ENCODE measurements around the gene CCL17. TPM values are rescaled to one million over a fixed set of nuclear protein-coding genes. Genes with fewer than 3 reads are reported as not detected.

CCL17 gene
- total and polyA plus RNA-seq, 2 donors = 32.6 to 38.6 TPM

GRCh38 chr16:57406881-57407280 is 2.3 kb downstream of the CCL17 start:
- Histone ChIP-seq H3K36me3 (ENCODE audit: control insufficient read depth in 2 of 2, insufficient read depth in 2 of 2, low read length in 1 of 2) (no peaks in the 10 kb centered on the region), H3K4me3 (ENCODE audit: low read length in 2 of 2) (no peak overlapping the region), H3K27ac (ENCODE audit: low read depth in 1 of 2, low read length in 1 of 2) (no peak overlapping the region), H3K9me3 (ENCODE audit: control insufficient read depth in 2 of 2, insufficient read depth in 1 of 2, low read length in 1 of 2) (no peaks in the 10 kb centered on the region), H3K27me3 (ENCODE audit: control insufficient read depth in 2 of 2, insufficient read depth in 1 of 2, low read length in 1 of 2) (peaks cover 0 to 16% of the 10 kb centered on the region in 2 donors), H3K4me1 (ENCODE audit: control insufficient read depth in 2 of 2, insufficient read depth in 2 of 2, low read length in 2 of 2) (peaks cover 0 to 5% of the 10 kb centered on the region in 2 donors)
- WGBS = 9% methylated on average over 2 of the region's 2 CpGs
- no peak for DNase-seq (ENCODE audit: low read depth in 6 of 9, low spot score in 9 of 9)

DNA sequence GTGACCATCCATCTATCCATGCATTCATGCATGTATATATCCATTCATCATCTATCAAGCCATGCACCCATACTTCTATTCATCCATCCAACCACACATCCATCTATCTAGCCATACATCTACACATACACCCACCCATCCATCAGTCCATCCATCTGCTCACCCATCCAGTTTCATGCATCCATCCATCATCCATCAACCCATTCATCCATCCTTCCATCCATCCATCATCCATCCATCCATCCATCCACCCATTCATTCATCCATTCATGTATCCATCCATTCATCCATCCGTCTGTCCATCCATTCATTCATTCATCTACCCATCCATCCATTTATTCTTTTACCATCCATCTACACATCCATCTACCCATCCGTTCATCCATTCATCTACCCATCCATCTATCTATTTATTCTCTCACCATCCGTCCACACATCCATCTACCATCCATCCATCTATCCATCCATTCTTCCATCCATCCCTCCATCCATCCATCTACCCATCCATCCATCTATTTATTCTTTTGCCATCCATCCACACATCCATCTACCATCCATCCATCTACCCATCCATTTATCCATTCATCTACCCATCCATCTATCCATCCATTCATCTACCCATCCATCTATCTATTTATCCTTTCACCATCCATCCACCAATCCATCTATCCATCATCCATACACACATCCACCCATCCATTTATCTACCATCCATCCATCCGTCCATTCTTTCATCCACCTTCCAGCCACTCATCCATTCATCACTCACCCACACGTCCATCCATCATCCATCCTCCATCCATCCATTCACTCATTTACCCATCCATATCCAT is 3.2 kb downstream of the CCL17 start:
- no peak for DNase-seq (ENCODE audit: low read depth in 6 of 9, low spot score in 9 of 9)
- Histone ChIP-seq H3K9me3 (ENCODE audit: control insufficient read depth in 2 of 2, insufficient read depth in 1 of 2, low read length in 1 of 2) (peaks cover 0 to 1% of the 10 kb centered on the region in 2 donors), H3K36me3 (ENCODE audit: control insufficient read depth in 2 of 2, insufficient read depth in 2 of 2, low read length in 1 of 2) (no peaks in the 10 kb centered on the region), H3K4me1 (ENCODE audit: control insufficient read depth in 2 of 2, insufficient read depth in 2 of 2, low read length in 2 of 2) (peaks cover 0 to 5% of the 10 kb centered on the region in 2 donors), H3K27ac (ENCODE audit: low read depth in 1 of 2, low read length in 1 of 2) (no peak overlapping the region), H3K27me3 (ENCODE audit: control insufficient read depth in 2 of 2, insufficient read depth in 1 of 2, low read length in 1 of 2) (peaks cover 0 to 12% of the 10 kb centered on the region in 2 donors), H3K4me3 (ENCODE audit: low read length in 2 of 2) (no peak overlapping the region)
- 97% methylated on average over 5 of the region's 5 CpGs for WGBS

DNA sequence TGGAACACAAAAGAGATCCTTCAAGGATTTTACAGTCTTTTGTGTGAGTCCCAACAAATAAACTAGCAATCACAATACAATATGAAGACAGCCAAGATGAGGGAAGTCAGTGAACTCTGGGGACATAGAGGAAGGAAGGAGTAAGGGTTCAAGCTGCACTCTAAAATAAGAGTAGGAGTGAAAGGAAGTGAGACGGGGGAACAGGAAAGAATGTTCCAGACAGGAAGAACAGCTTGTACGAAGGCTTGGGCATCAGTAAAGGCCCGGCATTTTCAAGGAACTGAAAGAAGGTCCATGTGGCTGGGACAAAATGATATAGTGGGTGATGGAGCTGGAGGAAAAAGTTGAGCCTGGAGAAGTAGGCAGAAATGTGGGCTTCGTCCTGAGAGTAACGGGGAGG is 4.5 kb downstream of the CCL17 start:
- Histone ChIP-seq H3K4me3 (ENCODE audit: low read length in 2 of 2) (no peak overlapping the region), H3K27me3 (ENCODE audit: control insufficient read depth in 2 of 2, insufficient read depth in 1 of 2, low read length in 1 of 2) (peaks cover 0 to 10% of the 10 kb centered on the region in 2 donors), H3K27ac (ENCODE audit: low read depth in 1 of 2, low read length in 1 of 2) (no peak overlapping the region), H3K9me3 (ENCODE audit: control insufficient read depth in 2 of 2, insufficient read depth in 1 of 2, low read length in 1 of 2) (peaks cover 0 to 1% of the 10 kb centered on the region in 2 donors), H3K36me3 (ENCODE audit: control insufficient read depth in 2 of 2, insufficient read depth in 2 of 2, low read length in 1 of 2) (no peaks in the 10 kb centered on the region), H3K4me1 (ENCODE audit: control insufficient read depth in 2 of 2, insufficient read depth in 2 of 2, low read length in 2 of 2) (peaks cover 0 to 8% of the 10 kb centered on the region in 2 donors)
- no peak for DNase-seq (ENCODE audit: low read depth in 6 of 9, low spot score in 9 of 9)
- WGBS = 57% methylated on average over 5 of the region's 5 CpGs

- peaks cover 0 to 8% of the 10 kb centered on the region in 2 donors for H3K27me3 ChIP-seq (ENCODE audit: control insufficient read depth in 2 of 2, insufficient read depth in 1 of 2, low read length in 1 of 2)
- no peak for DNase-seq (ENCODE audit: low read depth in 6 of 9, low spot score in 9 of 9)
- 91% methylated on average over 14 of the region's 14 CpGs for WGBS
- no peaks in the 10 kb centered on the region for H3K36me3 ChIP-seq (ENCODE audit: control insufficient read depth in 2 of 2, insufficient read depth in 2 of 2, low read length in 1 of 2)
- no peak overlapping the region for H3K27ac ChIP-seq (ENCODE audit: low read depth in 1 of 2, low read length in 1 of 2)
- H3K4me3 ChIP-seq (ENCODE audit: low read length in 2 of 2) = no peak overlapping the region
- peaks cover 0 to 8% of the 10 kb centered on the region in 2 donors for H3K4me1 ChIP-seq (ENCODE audit: control insufficient read depth in 2 of 2, insufficient read depth in 2 of 2, low read length in 2 of 2)
- H3K9me3 ChIP-seq (ENCODE audit: control insufficient read depth in 2 of 2, insufficient read depth in 1 of 2, low read length in 1 of 2) = peaks cover 0 to 1% of the 10 kb centered on the region in 2 donors
Observed at GRCh38 chr16:57409870-57410587, 5.5 kb downstream of the CCL17 start.

DNA sequence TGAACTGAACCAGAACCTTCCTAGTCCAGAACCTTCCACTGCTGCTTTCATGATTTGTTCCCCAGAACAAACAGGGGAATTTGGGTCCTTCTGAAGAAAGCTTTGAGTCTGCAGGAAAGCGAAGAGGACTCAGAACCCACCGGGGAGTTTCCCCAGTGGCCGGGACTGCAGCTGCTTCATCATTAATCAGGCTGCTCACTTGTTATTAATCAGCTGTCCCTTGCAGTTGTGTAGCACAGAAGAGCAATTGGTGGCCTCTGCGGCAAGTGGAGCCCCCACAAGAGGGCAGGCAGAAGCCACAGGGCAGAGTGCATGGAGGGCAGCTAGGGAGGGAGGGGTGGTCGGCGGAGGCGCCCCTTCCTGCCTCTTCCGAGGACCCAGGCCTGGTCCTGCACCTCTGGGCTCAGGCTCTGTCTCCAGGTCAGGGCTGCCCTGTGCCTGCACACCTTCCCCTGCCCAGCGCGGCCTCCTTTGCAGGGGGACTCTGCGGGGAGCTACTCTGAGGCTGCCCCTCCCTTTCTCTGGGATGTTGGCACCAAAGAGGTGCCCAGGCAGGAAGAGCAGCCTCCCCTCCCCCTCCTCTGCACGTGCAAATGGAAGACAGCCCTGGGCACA is 6.9 kb downstream of the CCL17 start:
- Histone ChIP-seq H3K9me3 (ENCODE audit: control insufficient read depth in 2 of 2, insufficient read depth in 1 of 2, low read length in 1 of 2) (peaks cover 1 to 5% of the 10 kb centered on the region in 2 donors), H3K4me3 (ENCODE audit: low read length in 2 of 2) (no peak overlapping the region), H3K27ac (ENCODE audit: low read depth in 1 of 2, low read length in 1 of 2) (no peak overlapping the region), H3K27me3 (ENCODE audit: control insufficient read depth in 2 of 2, insufficient read depth in 1 of 2, low read length in 1 of 2) (no peaks in the 10 kb centered on the region), H3K4me1 (ENCODE audit: control insufficient read depth in 2 of 2, insufficient read depth in 2 of 2, low read length in 2 of 2) (peaks cover 0 to 13% of the 10 kb centered on the region in 2 donors), H3K36me3 (ENCODE audit: control insufficient read depth in 2 of 2, insufficient read depth in 2 of 2, low read length in 1 of 2) (no peaks in the 10 kb centered on the region)
- DNase-seq (ENCODE audit: low read depth in 6 of 9, low spot score in 9 of 9) = no peak
- 90% methylated on average over 12 of the region's 12 CpGs for WGBS

DNA sequence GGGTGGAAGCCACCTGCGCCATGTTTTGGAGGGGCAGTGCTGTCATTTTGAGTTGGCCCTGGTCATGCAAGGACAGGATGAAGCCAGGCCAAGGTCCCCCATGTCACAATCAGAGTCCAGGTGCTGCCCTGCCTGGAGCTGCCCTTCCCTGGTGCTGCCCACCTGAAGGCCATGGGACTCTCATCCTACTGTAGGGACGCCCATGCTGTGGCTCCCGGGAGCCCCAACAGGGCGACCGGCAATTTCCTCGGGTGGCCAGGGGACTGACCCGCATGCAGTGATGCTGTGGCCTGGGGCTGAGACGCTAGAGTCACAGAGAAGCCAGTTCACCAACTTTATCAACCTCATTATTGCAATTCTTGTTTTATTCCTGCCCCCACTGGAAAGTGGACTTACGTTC is 8.0 kb downstream of the CCL17 start:
- Histone ChIP-seq H3K27ac (ENCODE audit: low read depth in 1 of 2, low read length in 1 of 2) (no peak overlapping the region), H3K9me3 (ENCODE audit: control insufficient read depth in 2 of 2, insufficient read depth in 1 of 2, low read length in 1 of 2) (peaks cover 1 to 5% of the 10 kb centered on the region in 2 donors), H3K4me3 (ENCODE audit: low read length in 2 of 2) (no peak overlapping the region), H3K36me3 (ENCODE audit: control insufficient read depth in 2 of 2, insufficient read depth in 2 of 2, low read length in 1 of 2) (no peaks in the 10 kb centered on the region), H3K4me1 (ENCODE audit: control insufficient read depth in 2 of 2, insufficient read depth in 2 of 2, low read length in 2 of 2) (peaks cover 4 to 24% of the 10 kb centered on the region in 2 donors), H3K27me3 (ENCODE audit: control insufficient read depth in 2 of 2, insufficient read depth in 1 of 2, low read length in 1 of 2) (no peaks in the 10 kb centered on the region)
- WGBS = 96% methylated on average over 9 of the region's 9 CpGs
- no peak for DNase-seq (ENCODE audit: low read depth in 6 of 9, low spot score in 9 of 9)

DNA sequence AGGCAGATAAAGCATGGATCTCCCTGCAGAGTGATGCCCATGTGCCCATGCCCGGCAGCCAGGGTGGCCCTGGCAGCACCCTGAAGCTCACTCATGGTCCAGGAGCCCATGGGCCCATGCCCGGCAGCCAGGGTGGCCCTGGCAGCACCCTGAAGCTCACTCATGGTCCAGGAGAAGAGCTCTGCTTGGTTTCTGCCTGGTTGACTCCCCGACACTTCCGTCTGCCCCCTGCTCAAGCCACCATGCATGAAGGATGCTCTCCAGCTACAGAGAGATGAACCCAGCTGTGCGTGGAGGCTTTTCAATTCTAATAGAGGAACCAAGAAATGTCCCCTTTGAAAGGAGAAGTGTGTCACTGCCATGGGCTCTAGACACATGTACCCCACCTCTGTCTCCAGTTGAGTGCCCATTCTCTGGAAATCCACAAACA is 8.7 kb downstream of the CCL17 start:
- H3K4me1 ChIP-seq (ENCODE audit: control insufficient read depth in 2 of 2, insufficient read depth in 2 of 2, low read length in 2 of 2) = peaks cover 4 to 29% of the 10 kb centered on the region in 2 donors
- no peaks in the 10 kb centered on the region for H3K27me3 ChIP-seq (ENCODE audit: control insufficient read depth in 2 of 2, insufficient read depth in 1 of 2, low read length in 1 of 2)
- DNase-seq (ENCODE audit: low read depth in 6 of 9, low spot score in 9 of 9) = no peak
- no peak overlapping the region for H3K27ac ChIP-seq (ENCODE audit: low read depth in 1 of 2, low read length in 1 of 2)
- H3K36me3 ChIP-seq (ENCODE audit: control insufficient read depth in 2 of 2, insufficient read depth in 2 of 2, low read length in 1 of 2) = no peaks in the 10 kb centered on the region
- 89% methylated on average over 5 of the region's 5 CpGs for WGBS
- H3K9me3 ChIP-seq (ENCODE audit: control insufficient read depth in 2 of 2, insufficient read depth in 1 of 2, low read length in 1 of 2) = peaks cover 1 to 5% of the 10 kb centered on the region in 2 donors
- no peak overlapping the region for H3K4me3 ChIP-seq (ENCODE audit: low read length in 2 of 2)

DNA sequence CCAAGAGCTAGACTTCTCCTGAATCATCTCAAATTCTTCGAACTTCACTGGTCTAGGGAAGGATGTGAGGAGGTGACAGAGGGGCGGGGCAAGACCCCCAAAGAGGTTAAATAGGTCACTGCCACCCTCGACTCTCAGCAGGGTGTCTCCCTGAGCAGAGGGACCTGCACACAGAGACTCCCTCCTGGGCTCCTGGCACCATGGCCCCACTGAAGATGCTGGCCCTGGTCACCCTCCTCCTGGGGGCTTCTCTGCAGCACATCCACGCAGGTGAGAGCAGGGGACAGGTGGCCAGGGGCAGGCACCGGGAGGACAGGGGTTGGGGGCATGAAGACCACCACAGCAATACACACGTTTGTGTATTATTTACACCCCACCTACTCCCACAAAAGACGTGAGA is 9.2 kb downstream of the CCL17 start:
- DNase-seq (ENCODE audit: low read depth in 6 of 9, low spot score in 9 of 9) = no peak
- H3K27me3 ChIP-seq (ENCODE audit: control insufficient read depth in 2 of 2, insufficient read depth in 1 of 2, low read length in 1 of 2) = no peaks in the 10 kb centered on the region
- no peaks in the 10 kb centered on the region for H3K36me3 ChIP-seq (ENCODE audit: control insufficient read depth in 2 of 2, insufficient read depth in 2 of 2, low read length in 1 of 2)
- H3K4me3 ChIP-seq (ENCODE audit: low read length in 2 of 2) = no peak overlapping the region
- H3K4me1 ChIP-seq (ENCODE audit: control insufficient read depth in 2 of 2, insufficient read depth in 2 of 2, low read length in 2 of 2) = peaks cover 4 to 32% of the 10 kb centered on the region in 2 donors
- peaks cover 1 to 5% of the 10 kb centered on the region in 2 donors for H3K9me3 ChIP-seq (ENCODE audit: control insufficient read depth in 2 of 2, insufficient read depth in 1 of 2, low read length in 1 of 2)
- no peak overlapping the region for H3K27ac ChIP-seq (ENCODE audit: low read depth in 1 of 2, low read length in 1 of 2)
- 91% methylated on average over 7 of the region's 7 CpGs for WGBS

DNA sequence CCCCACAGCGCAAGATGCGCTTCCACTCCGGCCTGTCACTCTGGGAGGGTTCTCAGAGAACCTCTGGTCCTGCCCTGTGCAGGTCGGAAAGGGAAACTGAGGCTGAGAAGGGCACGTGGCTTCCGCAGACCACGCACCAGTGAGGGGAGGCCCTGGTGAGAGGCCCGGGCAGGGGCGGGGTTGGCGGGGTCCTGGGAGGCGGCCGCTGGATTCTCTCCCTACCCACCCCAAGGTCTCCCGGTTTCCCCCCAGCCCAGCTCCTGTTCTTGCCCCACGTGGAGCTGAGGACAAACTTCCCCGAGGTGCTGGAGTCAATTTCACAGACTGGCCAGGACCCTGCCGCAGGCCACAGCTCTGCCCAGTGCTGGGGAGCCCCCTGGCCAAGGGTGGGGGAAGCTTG is 11.5 kb downstream of the CCL17 start:
- H3K27ac ChIP-seq (ENCODE audit: low read depth in 1 of 2, low read length in 1 of 2) = no peak overlapping the region
- H3K9me3 ChIP-seq (ENCODE audit: control insufficient read depth in 2 of 2, insufficient read depth in 1 of 2, low read length in 1 of 2) = peaks cover 2 to 5% of the 10 kb centered on the region in 2 donors
- no peaks in the 10 kb centered on the region for H3K27me3 ChIP-seq (ENCODE audit: control insufficient read depth in 2 of 2, insufficient read depth in 1 of 2, low read length in 1 of 2)
- H3K36me3 ChIP-seq (ENCODE audit: control insufficient read depth in 2 of 2, insufficient read depth in 2 of 2, low read length in 1 of 2) = no peaks in the 10 kb centered on the region
- H3K4me1 ChIP-seq (ENCODE audit: control insufficient read depth in 2 of 2, insufficient read depth in 2 of 2, low read length in 2 of 2) = peaks cover 4 to 36% of the 10 kb centered on the region in 2 donors
- 91% methylated on average over 16 of the region's 16 CpGs for WGBS
- no peak for DNase-seq (ENCODE audit: low read depth in 6 of 9, low spot score in 9 of 9)
- H3K4me3 ChIP-seq (ENCODE audit: low read length in 2 of 2) = no peak overlapping the region

All from thymus (tissue), 11 donors.